ENCODE results near the gene RCBTB1. TPM values are rescaled to one million over a fixed set of nuclear protein-coding genes. Genes with fewer than 3 reads are reported as not detected.

RCBTB1 gene
- total RNA-seq, result 10 to 100 TPM; 12.6 to 23.5 (median 18.0) TPM

GRCh38 chr13:49585220-49586157 lies at the start of gene RCBTB1:
Gene RCBTB1, minus strand, starts transcription at chr13:49585558. Its CDS starts 18,279 bp downstream, at chr13:49567279.
- Histone ChIP-seq H3K27ac (peak within 1 kb of the TSS; percentile 76 to 89 (median 82)), H3K4me1 (peaks cover 4 to 13% (median 7%) of the 10 kb centered on the region in 4 donors), H3K4me3 (peak within 1 kb of the TSS; percentile 75 to 95 (median 86)), H3K36me3 (peaks cover 0 to 3% (median under 1%) of the 10 kb centered on the region in 4 donors), H3K9me3 (no peaks in the 10 kb centered on the region), H3K27me3 (no peaks in the 10 kb centered on the region)
- TF ChIP-seq CTCF (IDR thresholded peaks at IDR 0.05), result peak in 2 of 6 experiments; percentile 13 to 20
- peak in 3 of 4 donors; percentile 42 to 73 (median 47) for TF ChIP-seq POLR2A (IDR thresholded peaks at IDR 0.05)
- no peak for TF ChIP-seq POLR2AphosphoS5 (IDR thresholded peaks at IDR 0.05)
- TF ChIP-seq EP300 (IDR thresholded peaks at IDR 0.05), result no peak
- WGBS, 2 donors, result 1% methylated on average over 36 to 52 of the region's 87 CpGs
- DNase-seq (peak; percentile 75 to 95), ATAC-seq (ENCODE audit: low FRiP score in 2 of 2) (peak; percentile 92 to 99)

- no peaks in the 10 kb centered on the region for H3K27me3 ChIP-seq
- H3K4me1 ChIP-seq, result peaks cover 0 to 52% (median 33%) of the 10 kb centered on the region in 4 donors
- WGBS, 2 donors, result 73 to 81% methylated on average over 4 of the region's 4 CpGs
- no peak overlapping the region for H3K4me3 ChIP-seq
- ATAC-seq (ENCODE audit: low FRiP score in 2 of 2) (no peak), DNase-seq (no peak)
- H3K9me3 ChIP-seq, result no peaks in the 10 kb centered on the region
- H3K36me3 ChIP-seq, result no peaks in the 10 kb centered on the region
- TF ChIP-seq POLR2A (IDR thresholded peaks at IDR 0.05) (no peak), EP300 (IDR thresholded peaks at IDR 0.05) (peak in 1 of 4 donors; percentile 6), CTCF (IDR thresholded peaks at IDR 0.05) (no peak), POLR2AphosphoS5 (IDR thresholded peaks at IDR 0.05) (peak in 1 of 2 donors; percentile 53)
- peak overlapping the region in 2 of 4 donors; percentile 8 to 24 for H3K27ac ChIP-seq
Measured at GRCh38 chr13:49633710-49634109, 48.4 kb upstream of the RCBTB1 start.

- peaks cover 0 to 55% (median 36%) of the 10 kb centered on the region in 4 donors for H3K4me1 ChIP-seq
- DNase-seq (no peak), ATAC-seq (ENCODE audit: low FRiP score in 2 of 2) (no peak)
- H3K27ac ChIP-seq, result no peak overlapping the region
- H3K36me3 ChIP-seq, result no peaks in the 10 kb centered on the region
- no peaks in the 10 kb centered on the region for H3K27me3 ChIP-seq
- 88 to 94% methylated on average over 5 of the region's 5 CpGs for WGBS, 2 donors
- no peaks in the 10 kb centered on the region for H3K9me3 ChIP-seq
- no peak overlapping the region for H3K4me3 ChIP-seq
- no peak for TF ChIP-seq POLR2A (IDR thresholded peaks at IDR 0.05)
- no peak for TF ChIP-seq CTCF (IDR thresholded peaks at IDR 0.05)
- TF ChIP-seq POLR2AphosphoS5 (IDR thresholded peaks at IDR 0.05), result no peak
- no peak for TF ChIP-seq EP300 (IDR thresholded peaks at IDR 0.05)
Measured at GRCh38 chr13:49632156-49632555, 46.8 kb upstream of the RCBTB1 start.

- TF ChIP-seq CTCF (IDR thresholded peaks at IDR 0.05), result no peak
- TF ChIP-seq POLR2AphosphoS5 (IDR thresholded peaks at IDR 0.05), result no peak
- TF ChIP-seq EP300 (IDR thresholded peaks at IDR 0.05), result no peak
- TF ChIP-seq POLR2A (IDR thresholded peaks at IDR 0.05), result no peak
Measured at GRCh38 chr13:49630580-49630979, 45.2 kb upstream of the RCBTB1 start.

More at GRCh38 chr13:49630580-49630979, 45.2 kb upstream of the RCBTB1 start:
- Histone ChIP-seq H3K36me3 (no peaks in the 10 kb centered on the region), H3K27me3 (no peaks in the 10 kb centered on the region), H3K4me3 (no peak overlapping the region), H3K27ac (peak overlapping the region; percentile 9 to 85 (median 45)), H3K9me3 (no peaks in the 10 kb centered on the region), H3K4me1 (peaks cover 1 to 49% (median 30%) of the 10 kb centered on the region in 4 donors)
- 86% methylated on average over 16 of the region's 16 CpGs; no CpG with 5 or more reads in 1 of the 2 donors for WGBS, 2 donors
- ATAC-seq (ENCODE audit: low FRiP score in 2 of 2) (no peak), DNase-seq (peak in 1 of 2 donors; percentile 33)

Measured in upper lobe of left lung (tissue), 6 donors.